Posterior vena cava (tissue), 2 donors: ENCODE data around the gene CNN2. TPM values are rescaled to one million over a fixed set of nuclear protein-coding genes. Genes with fewer than 3 reads are reported as not detected.

Experiments used
- DNase-seq: peaks from one replicate; pipeline ENCODE4 v3.0.0-alpha.2; 2020; ENCODE audit warnings: low spot score
- intact Hi-C, 2 donors: fragments of 100-400 bp; cut with DNase I; formaldehyde crosslinking; loops; one replicate each; pipeline versions ENCODE4 v1.14.1 to v1.14.2; 2022 to 2023
- total RNA-seq, 2 donors: library from RNA; stranded (reverse); fragmentation: NEBNext Ultra II Directional; extraction: Animal tissue kit (Norgen Biotek cat#: 25700); gene quantifications; one replicate each; pipeline ENCODE4 v1.2.1, GENCODE V29; 2021
- donor health status: DM: yes; HTN: yes; CAD: no.
- donor health status: DM: yes; HTN: yes; CAD: no.

The CNN2 gene
- total RNA-seq, 2 donors from 2014 or later: 94.7 to 136 TPM

GRCh38 chr19:1007399-1008251 lies 18.8 kb upstream of the CNN2 start:
- intact Hi-C loops: no loop called here
- no peak for DNase-seq

- DNase-seq: no peak
- intact Hi-C loops: no loop called here
Measured at GRCh38 chr19:1008268-1009040, 18.0 kb upstream of the CNN2 start.

- DNase-seq: no peak
- intact Hi-C loops: no loop called here
Measured at GRCh38 chr19:1009041-1009980, 17.1 kb upstream of the CNN2 start.

GRCh38 chr19:1009981-1010538 lies 16.3 kb upstream of the CNN2 start:
- intact Hi-C loops: loop anchor here in 1 of 2 donors (10.0 kb wide), 1 partner anchor 175 kb away; no protein-coding TSS in a partner anchor

GRCh38 chr19:1010586-1011510 lies 15.6 kb upstream of the CNN2 start:
- DNase-seq: no peak
- intact Hi-C loops: loop anchor here in 1 of 2 donors (10.0 kb wide), 1 partner anchor 174 kb away; no protein-coding TSS in a partner anchor

More at GRCh38 chr19:1009981-1010538, 16.3 kb upstream of the CNN2 start:
- DNase-seq: no peak

- intact Hi-C loops: loop anchor here in 1 of 2 donors (10.0 kb wide), 1 partner anchor 173 kb away; no protein-coding TSS in a partner anchor
- no peak for DNase-seq
Measured at GRCh38 chr19:1011831-1012333, 14.5 kb upstream of the CNN2 start.

- intact Hi-C loops: loop anchor here in 1 of 2 donors (10.0 kb wide), 1 partner anchor 172 kb away; no protein-coding TSS in a partner anchor
- DNase-seq: no peak
Measured at GRCh38 chr19:1012334-1012733, 14.1 kb upstream of the CNN2 start.

- intact Hi-C loops: loop anchor here in 1 of 2 donors (10.0 kb wide), 1 partner anchor 172 kb away; no protein-coding TSS in a partner anchor
- no peak for DNase-seq
Measured at GRCh38 chr19:1013218-1013617, 13.2 kb upstream of the CNN2 start.

GRCh38 chr19:1014161-1015060 lies 12.0 kb upstream of the CNN2 start:
- DNase-seq: no peak
- intact Hi-C loops: loop anchor here in 1 of 2 donors (10.0 kb wide), 1 partner anchor 170 kb away; no protein-coding TSS in a partner anchor

- intact Hi-C loops: loop anchor here in 1 of 2 donors (10.0 kb wide), 1 partner anchor 170 kb away; no protein-coding TSS in a partner anchor
- DNase-seq: no peak
Measured at GRCh38 chr19:1015061-1015781, 11.2 kb upstream of the CNN2 start.

GRCh38 chr19:1015782-1016646 lies 10.4 kb upstream of the CNN2 start:
- DNase-seq: no peak
- intact Hi-C loops: loop anchor here in 1 of 2 donors (10.0 kb wide), 1 partner anchor 169 kb away; no protein-coding TSS in a partner anchor

GRCh38 chr19:1016647-1017114 lies 9.7 kb upstream of the CNN2 start:
- intact Hi-C loops: loop anchor here in 1 of 2 donors (10.0 kb wide), 1 partner anchor 168 kb away; no protein-coding TSS in a partner anchor
- no peak for DNase-seq

GRCh38 chr19:1017115-1017905 lies 9.1 kb upstream of the CNN2 start:
- DNase-seq: no peak
- intact Hi-C loops: loop anchor here in 1 of 2 donors (10.0 kb wide), 1 partner anchor 167 kb away; no protein-coding TSS in a partner anchor
